A549 treated with ZK216348 at 1 μM for 4 hours (cell line): ENCODE data around the gene MISFA. TPM values are rescaled to one million over a fixed set of nuclear protein-coding genes. Genes with fewer than 3 reads are reported as not detected.

Source experiments
- total RNA-seq: library from RNA; stranded (reverse); fragments of 200-300 nt; extraction: Qiagen RNA extraction; gene quantifications from 5 replicates; pipeline ENCODE4 v1.2.3, GENCODE V29; 2022; ENCODE audit warnings: low read depth

The MISFA gene
- total RNA-seq, result 2.2 to 4.8 TPM (median 2.4 TPM) in 5 replicates

GRCh38 chr11:18599739-18600230, at the start of gene MISFA:
MISFA (plus strand) TSS chr11:18599789; CDS start chr11:18599929, 140 bp downstream.

GRCh38 chr11:18588297-18589252, 11.0 kb upstream of the MISFA start, which contains the start of gene UEVLD:
UEVLD (minus strand) TSS chr11:18588734; CDS start chr11:18588654, 80 bp downstream.

GRCh38 chr11:18634140-18635032, 34.8 kb downstream of the MISFA start, which contains the start of gene SPTY2D1:
SPTY2D1 (minus strand) TSS chr11:18634342; CDS start chr11:18634257, 85 bp downstream.

Other genes with a start within 250 kb of the MISFA start
- gene LDHA, start 205.2 kb upstream of the MISFA start, total RNA-seq, result 2,730 to 4,065 TPM (median 2,807 TPM) in 5 replicates
- 0.13 to 0.21 TPM (median 0.18 TPM) in 3 of 5 replicates, not detected in the others for gene LDHC, start 187.5 kb upstream of the MISFA start, total RNA-seq
- not detected in 5 replicates for gene LDHAL6A, start 143.9 kb upstream of the MISFA start, total RNA-seq
- 90.6 to 126 TPM (median 110 TPM) in 5 replicates for gene TSG101, start 72.8 kb upstream of the MISFA start, total RNA-seq
- gene UEVLD, start 11.1 kb upstream of the MISFA start, total RNA-seq, result 16.2 to 27.2 TPM (median 19.8 TPM) in 5 replicates
- 15.5 to 20.5 TPM (median 18.2 TPM) in 5 replicates for gene SPTY2D1, start 34.6 kb downstream of the MISFA start, total RNA-seq
- gene TMEM86A, start 99.0 kb downstream of the MISFA start, total RNA-seq, result 0.29 to 0.56 TPM (median 0.47 TPM) in 5 replicates
- gene IGSF22, start 126.4 kb downstream of the MISFA start, total RNA-seq, result not detected in 5 replicates
- 0.05 TPM in 1 of 5 replicates, not detected in the others for gene PTPN5, start 192.0 kb downstream of the MISFA start, total RNA-seq